Body of pancreas (tissue), 4 donors: ENCODE measurements around the gene ORC1.
"Not testable (repeated sequence)": the region's sequence is repeated elsewhere in the genome, so short reads cannot be mapped to it uniquely, and the experiment has no call there.

Experiments used
- CTCF ChIP-seq, 7 experiments: fragments of 450-650 bp in 4 of 7; fragments of 200-600 bp in 3 of 7; sonication (generic) in 3 of 7; IDR thresholded peaks; one replicate each; pipeline ENCODE4 v1.5.1; 2016 to 2019; ENCODE audit warnings: antibody characterized with exemption in 7 of 7
- POLR2A ChIP-seq, 3 donors: fragments of 450-650 bp; IDR thresholded peaks; one replicate each; pipeline ENCODE4 v1.6.1; 2016; ENCODE audit warnings: antibody characterized with exemption in 3 of 3, mild to moderate bottlenecking in 2 of 3

GRCh38 chr1:52369851-52370250 is 34.4 kb downstream of the ORC1 start:
- not testable (repeated sequence) for TF ChIP-seq POLR2A, CTCF (IDR thresholded peaks at IDR 0.05)
